GM18873 (cell line): Measurements from ENCODE around the gene PVR.
"Not testable (repeated sequence)": the region's sequence is repeated elsewhere in the genome, so short reads cannot be mapped to it uniquely, and the experiment has no call there.

ENCODE experiments used
- ATAC-seq: cut with Tn5 transposase; IDR thresholded peaks from one replicate; pipeline ENCODE4 v1.9.1; 2021; ENCODE audit warnings: mild to moderate bottlenecking, moderate library complexity, moderate number of reproducible peaks; ENCODE audit not compliant: unreplicated experiment, low FRiP score

PVR gene, protein sequence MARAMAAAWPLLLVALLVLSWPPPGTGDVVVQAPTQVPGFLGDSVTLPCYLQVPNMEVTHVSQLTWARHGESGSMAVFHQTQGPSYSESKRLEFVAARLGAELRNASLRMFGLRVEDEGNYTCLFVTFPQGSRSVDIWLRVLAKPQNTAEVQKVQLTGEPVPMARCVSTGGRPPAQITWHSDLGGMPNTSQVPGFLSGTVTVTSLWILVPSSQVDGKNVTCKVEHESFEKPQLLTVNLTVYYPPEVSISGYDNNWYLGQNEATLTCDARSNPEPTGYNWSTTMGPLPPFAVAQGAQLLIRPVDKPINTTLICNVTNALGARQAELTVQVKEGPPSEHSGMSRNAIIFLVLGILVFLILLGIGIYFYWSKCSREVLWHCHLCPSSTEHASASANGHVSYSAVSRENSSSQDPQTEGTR

DNA sequence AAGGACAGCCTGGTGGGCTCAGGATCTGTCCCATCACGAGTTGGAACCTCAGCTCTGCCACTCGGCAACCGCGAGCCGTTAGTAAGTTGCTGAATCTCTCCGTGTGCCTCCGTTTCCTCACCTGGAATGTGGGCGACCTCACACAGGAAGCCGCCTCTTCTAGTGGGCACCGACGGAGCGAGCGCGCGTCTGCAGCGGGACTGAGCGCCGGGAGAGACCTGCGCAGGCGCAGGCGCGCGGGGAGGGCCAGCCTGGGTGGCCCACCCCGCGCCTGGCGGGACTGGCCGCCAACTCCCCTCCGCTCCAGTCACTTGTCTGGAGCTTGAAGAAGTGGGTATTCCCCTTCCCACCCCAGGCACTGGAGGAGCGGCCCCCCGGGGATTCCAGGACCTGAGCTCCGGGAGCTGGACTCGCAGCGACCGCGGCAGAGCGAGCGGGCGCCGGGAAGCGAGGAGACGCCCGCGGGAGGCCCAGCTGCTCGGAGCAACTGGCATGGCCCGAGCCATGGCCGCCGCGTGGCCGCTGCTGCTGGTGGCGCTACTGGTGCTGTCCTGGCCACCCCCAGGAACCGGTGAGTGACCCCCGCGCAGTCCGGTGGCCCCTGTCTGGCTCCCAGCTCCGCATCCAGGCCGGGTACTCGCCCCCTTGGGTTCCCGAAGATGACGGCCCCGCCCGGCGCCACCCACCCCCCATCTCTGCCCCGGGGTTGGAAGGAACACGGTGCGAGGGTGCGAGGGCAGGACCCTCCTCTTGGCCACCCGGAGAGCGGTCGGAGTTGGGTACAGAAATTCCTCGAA lies at the start of gene PVR:
PVR (plus strand) TSS at position 306 of the 797 bp plus-strand sequence; CDS start at position 493, 187 bp downstream.
- no peak for ATAC-seq

DNA sequence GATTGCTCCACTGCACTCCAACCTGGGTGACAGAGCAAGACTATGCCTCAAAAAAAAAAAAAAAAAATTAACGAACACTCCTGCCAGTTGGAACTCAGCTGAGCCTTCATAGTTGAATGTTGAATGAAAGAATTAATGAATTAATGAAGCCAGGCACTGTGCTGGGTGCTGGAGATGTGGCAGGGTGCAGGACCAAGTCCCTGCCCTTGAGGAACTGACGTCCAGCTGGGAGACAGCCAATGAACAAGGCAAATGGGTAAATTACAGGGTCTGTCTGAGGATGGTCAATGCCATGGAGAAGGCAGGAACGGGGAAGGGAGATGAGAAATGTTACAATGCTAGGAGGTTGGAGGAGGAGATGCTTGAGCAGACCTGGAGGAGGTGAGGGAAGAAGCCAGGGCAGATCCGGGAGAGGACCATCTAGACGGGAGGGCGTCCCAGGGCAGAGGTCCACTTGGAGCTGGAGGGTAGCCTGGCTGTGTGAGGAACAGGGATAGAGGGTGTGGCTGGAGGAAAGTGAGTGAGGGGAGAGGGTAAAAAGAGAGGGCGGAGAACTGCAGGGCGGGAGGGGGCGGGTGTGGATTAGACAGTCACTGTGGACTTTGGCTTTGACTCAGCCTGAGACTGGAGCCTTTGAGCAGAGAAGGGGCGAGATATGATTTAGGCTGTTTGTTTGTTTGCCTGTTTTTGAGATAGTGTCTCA lies 47.1 kb upstream of the PVR start:
- no peak for ATAC-seq

GRCh38 chr19:44597131-44597491 lies 46.6 kb upstream of the PVR start:
- no peak for ATAC-seq

GRCh38 chr19:44598355-44598754 lies 45.4 kb upstream of the PVR start:
- no peak for ATAC-seq

DNA sequence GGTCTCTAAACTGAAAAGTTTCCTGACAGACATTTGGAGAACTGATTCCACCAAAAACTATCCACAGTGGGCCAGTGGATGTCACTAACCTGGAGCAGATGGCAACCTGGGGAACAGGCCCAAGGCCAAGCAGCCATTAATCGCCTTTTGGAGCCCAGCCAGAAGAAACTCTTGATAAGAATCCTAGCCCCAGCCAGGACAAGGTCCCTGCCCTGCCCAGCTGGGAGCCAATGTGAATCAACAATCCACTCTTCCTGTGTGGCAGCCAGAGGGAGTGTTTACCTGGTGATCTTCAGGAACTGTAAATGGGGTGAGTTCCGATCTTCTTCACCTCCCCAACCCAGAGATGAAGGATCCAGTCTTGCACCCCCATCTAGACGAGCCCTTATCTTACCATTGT lies 44.8 kb upstream of the PVR start:
- ATAC-seq, result no peak

- ATAC-seq, result no peak
These were observed 43.2 kb upstream of the PVR start for GRCh38 chr19:44600466-44600865.

DNA sequence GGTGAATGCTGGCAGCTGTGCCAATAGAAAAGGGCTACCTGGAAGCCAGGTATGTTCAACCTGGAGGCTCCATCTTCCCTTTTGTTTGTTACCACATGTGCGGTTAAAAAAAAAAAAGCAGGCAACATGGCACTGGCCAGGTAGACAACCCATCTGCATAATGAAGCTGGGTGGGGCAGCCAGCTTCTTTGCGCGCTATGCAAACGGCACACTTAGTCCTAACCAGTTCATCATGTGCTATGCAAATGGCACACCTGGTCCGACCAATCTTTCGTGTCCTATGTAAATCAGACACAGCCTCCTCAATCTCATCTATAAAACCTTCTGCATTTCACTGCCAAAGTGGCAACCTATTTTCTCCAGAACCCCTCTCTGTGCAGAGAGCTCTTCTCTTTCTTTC lies 41.6 kb upstream of the PVR start:
- no peak for ATAC-seq

- ATAC-seq, result no peak
These were observed 40.3 kb upstream of the PVR start for GRCh38 chr19:44603201-44603945.

- ATAC-seq, result no peak
These were observed 39.5 kb upstream of the PVR start for GRCh38 chr19:44604241-44604640.

GRCh38 chr19:44605547-44605946 lies 38.2 kb upstream of the PVR start:
- no peak for ATAC-seq

DNA sequence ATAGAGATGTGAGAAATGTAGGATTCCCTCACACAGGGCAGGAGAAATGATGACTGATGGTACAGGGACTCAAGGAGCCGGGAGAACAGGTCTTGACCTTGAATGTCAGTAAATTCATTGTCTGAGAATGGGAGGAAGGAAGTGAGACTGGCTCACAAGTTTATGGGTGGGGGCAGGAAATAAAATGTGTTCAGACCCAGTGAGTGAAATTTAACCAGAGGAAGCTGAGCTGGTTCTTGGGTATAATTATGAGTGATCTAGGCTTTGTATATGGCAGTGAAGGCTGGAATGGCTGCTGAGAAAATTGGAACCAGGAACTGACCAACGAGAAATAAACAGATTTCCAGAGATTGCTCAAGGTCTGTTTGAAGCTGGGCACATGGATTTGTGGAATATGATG lies 36.7 kb upstream of the PVR start:
- no peak for ATAC-seq

DNA sequence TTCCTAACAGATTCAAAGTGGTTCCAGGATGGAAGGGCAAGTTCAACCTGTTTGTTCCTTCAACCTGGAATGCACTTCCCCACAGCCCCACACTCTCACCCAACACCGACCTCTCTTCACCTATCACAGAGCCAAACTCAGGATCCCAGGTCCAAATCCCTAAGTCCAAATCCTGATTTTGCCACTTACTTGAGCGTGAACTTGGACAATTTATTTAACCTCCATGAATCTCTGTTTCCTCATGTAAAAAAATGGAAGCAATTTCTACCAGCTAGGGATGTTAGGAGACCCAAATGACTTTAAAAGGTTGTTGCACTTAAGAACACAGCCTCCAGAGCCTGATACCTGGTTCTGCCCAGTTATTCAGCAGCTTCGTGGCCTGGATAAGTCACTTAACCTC lies 35.8 kb upstream of the PVR start:
- no peak for ATAC-seq

DNA sequence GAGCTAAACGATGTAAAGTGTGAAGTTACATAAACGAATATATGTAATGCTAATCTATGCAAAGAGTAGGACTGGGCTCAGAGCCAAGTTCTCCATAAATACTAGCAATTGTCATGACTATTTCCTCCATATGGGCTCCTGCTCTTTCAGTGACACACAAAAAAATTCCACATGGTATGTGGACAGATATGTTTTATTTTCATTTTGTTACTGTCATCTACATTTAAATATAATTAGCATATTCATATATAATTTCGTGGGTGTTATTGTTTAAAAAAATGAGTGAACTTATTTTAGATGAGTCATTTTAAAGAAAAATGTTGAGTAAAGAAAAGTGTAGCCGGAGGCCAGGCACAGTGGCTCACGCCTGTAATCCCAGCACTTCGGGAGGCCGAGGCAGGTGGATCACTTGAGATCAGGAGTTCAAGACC lies 35.3 kb upstream of the PVR start:
- ATAC-seq, result no peak

GRCh38 chr19:44609219-44609618 lies 34.5 kb upstream of the PVR start:
- no peak for ATAC-seq

DNA sequence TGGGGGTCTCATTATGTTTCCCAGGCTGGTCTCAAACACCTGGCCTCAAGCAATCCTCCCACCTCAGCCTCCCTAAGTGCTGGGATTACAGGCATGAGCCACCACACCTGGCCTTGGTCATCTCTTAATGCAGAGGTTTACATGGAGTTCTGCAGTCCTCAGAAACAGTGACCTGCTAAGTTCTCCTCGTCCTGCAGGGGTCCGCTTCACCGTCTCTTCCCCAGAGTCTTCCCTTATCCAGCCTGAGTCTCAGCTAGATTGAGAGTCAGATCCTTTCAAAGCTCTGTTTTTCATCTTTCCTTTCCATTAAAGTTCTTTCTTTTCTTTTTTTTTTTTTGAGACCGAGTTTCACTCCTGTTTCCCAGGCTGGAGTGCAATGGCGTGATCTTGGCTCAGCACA lies 33.2 kb upstream of the PVR start:
- not testable (repeated sequence) for ATAC-seq

DNA sequence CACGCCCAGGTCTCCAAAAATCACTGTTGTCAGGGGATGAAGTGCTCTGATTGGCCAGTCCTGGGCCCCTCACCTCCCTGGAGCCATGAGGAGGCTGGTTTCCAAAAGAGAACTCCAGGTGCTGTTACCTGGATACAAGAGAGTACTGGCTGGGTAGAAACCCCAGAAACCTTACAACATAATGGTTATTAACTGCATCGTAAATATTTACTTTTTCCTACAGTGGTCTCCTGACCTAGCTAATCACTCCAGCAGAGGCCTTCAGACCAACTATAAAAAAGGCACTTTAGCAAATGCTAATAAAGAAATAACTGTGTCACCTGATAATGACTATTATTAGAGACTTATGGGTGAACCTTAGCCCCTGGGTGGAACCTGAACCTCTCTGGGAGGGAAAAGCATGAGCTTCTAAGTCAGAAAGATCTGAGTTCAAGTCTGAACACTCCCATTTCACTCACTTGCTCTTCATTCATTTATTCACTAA lies 31.9 kb upstream of the PVR start:
- ATAC-seq, result no peak

- ATAC-seq, result no peak
These were observed 30.2 kb upstream of the PVR start, which contains the start of gene IGSF23 for GRCh38 chr19:44613295-44614178. Gene IGSF23, plus strand, starts transcription at chr19:44613563. Its CDS starts 83 bp downstream, at chr19:44613646.

DNA sequence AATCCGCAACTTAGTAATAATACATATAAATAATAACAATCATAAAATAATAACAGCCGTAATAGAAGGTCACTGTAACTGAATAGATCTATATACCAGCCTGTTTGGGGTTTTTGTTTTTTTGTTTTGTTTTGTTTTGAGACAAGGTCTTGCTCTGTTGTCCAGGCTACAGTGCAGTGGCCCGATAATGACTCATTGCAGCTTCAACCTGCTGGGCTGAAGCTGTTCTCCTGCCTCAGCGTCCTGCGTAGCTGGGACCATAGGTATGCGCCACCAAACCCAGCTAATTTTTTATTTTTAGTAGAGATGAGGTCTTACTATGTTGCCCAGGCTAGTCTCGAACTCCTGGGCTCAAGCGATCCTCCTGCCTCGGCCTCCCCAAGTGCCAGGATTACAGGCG lies 29.4 kb upstream of the PVR start:
- ATAC-seq, result no peak

DNA sequence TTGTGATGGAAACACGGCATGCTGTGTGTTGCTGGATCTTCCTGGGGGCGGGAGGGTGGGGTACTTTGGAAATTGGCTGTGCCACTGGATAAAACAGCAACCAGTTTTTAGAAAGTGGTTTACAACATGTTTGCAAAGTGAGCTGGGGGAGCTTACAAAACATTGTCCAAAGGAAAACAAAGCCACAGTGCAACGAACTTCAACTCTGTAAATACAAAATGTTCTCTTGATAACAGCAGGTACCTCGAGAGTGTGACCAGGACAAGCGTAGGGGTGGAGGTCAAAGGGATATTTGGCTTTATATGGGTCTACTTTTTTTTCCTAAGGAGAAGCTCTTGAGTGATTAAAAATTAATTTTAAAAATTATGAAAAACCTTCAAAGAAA lies 27.9 kb upstream of the PVR start:
- no peak for ATAC-seq
